Gastrocnemius medialis (tissue), 4 donors: ENCODE data around the gene ZNF569.
"Not testable (repeated sequence)": the region's sequence is repeated elsewhere in the genome, so short reads cannot be mapped to it uniquely, and the experiment has no call there.

ENCODE experiments used
- POLR2A ChIP-seq, 2 donors: fragments of 450-650 bp; IDR thresholded peaks; one replicate each; pipeline ENCODE4 v1.6.1; 2017; ENCODE audit warnings: antibody characterized with exemption in 2 of 2, mild to moderate bottlenecking in 2 of 2, moderate library complexity in 2 of 2
- TF ChIP-seq, protein P1 (sequence below), 5 experiments: fragments of 450-650 bp in 3 of 5; fragments of 200-600 bp in 2 of 5; sonication (generic) in 2 of 5; IDR thresholded peaks in 4 of 5; conservative IDR thresholded peaks in 1 of 5; 1 replicate in 4 of 5; 2 replicates in 1 of 5; pipeline ENCODE4 v1.5.1; 2016 to 2019; ENCODE audit warnings: antibody characterized with exemption in 5 of 5, mild to moderate bottlenecking in 3 of 5, moderate library complexity in 3 of 5

DNA sequence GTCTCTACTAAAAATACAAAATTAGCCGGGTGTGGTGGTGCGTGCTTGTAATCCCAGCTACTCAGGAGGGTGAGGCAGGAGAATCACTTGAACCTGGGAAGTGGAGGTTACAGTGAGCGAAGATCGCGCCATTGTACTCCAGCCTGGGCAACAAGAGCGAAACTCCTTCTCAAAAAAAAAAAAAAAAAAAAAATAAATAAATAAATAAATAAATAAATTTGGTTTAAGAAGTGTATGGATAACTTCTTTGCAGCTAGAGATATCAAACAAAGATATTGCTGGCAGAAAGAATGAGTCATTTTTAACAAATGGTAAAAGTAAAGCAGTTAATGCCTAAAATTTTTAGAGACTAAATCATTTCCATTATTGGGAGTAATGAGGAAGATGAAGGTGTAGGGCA, 75.8 kb downstream of the ZNF569 start:
- TF ChIP-seq POLR2A (IDR thresholded peaks at IDR 0.05) = not testable (repeated sequence)
- TF ChIP-seq, protein P1, sequence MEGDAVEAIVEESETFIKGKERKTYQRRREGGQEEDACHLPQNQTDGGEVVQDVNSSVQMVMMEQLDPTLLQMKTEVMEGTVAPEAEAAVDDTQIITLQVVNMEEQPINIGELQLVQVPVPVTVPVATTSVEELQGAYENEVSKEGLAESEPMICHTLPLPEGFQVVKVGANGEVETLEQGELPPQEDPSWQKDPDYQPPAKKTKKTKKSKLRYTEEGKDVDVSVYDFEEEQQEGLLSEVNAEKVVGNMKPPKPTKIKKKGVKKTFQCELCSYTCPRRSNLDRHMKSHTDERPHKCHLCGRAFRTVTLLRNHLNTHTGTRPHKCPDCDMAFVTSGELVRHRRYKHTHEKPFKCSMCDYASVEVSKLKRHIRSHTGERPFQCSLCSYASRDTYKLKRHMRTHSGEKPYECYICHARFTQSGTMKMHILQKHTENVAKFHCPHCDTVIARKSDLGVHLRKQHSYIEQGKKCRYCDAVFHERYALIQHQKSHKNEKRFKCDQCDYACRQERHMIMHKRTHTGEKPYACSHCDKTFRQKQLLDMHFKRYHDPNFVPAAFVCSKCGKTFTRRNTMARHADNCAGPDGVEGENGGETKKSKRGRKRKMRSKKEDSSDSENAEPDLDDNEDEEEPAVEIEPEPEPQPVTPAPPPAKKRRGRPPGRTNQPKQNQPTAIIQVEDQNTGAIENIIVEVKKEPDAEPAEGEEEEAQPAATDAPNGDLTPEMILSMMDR (IDR thresholded peaks at IDR 0.05 in 4 of 5, conservative IDR thresholded peaks at IDR 0.05 in 1 of 5) = not testable (repeated sequence)
